Measurements from ENCODE around the gene TRIM68. TPM values are rescaled to one million over a fixed set of nuclear protein-coding genes. Genes with fewer than 3 reads are reported as not detected.

TRIM68 gene
- total RNA-seq, 2 donors from 2014 or later, result 17.6 to 18.6 TPM

Other genes with a start within 250 kb of the TRIM68 start
- gene OR52B4, start 239.8 kb downstream of the TRIM68 start, total RNA-seq, result not detected
- 10 to 100 TPM; 25.2 to 26.3 TPM for gene TRIM21, start 214.5 kb downstream of the TRIM68 start, total RNA-seq
- not detected for gene OR52K2, start 158.9 kb downstream of the TRIM68 start, total RNA-seq
- gene OR52K1, start 125.6 kb downstream of the TRIM68 start, total RNA-seq, result not detected
- gene OR52M1, start 63.0 kb downstream of the TRIM68 start, total RNA-seq, result not detected
- not detected for gene OR52I2, start 26.5 kb downstream of the TRIM68 start, total RNA-seq
- not detected for gene OR52I1, start 14.2 kb downstream of the TRIM68 start, total RNA-seq
- gene OR51D1, start 29.2 kb upstream of the TRIM68 start, total RNA-seq, result not detected
- 1 to 10 TPM in 1 of 2 donors, under 1 TPM in 1; 0.64 to 1.3 TPM for gene OR51E1, start 35.8 kb upstream of the TRIM68 start, total RNA-seq
- gene OR51E2, start 89.6 kb upstream of the TRIM68 start, total RNA-seq, result under 1 TPM; 0.18 to 0.84 TPM
- gene MMP26, start 96.6 kb upstream of the TRIM68 start, total RNA-seq, result not detected
- not detected for gene OR51F1, start 161.7 kb upstream of the TRIM68 start, total RNA-seq
- gene OR52R1, start 196.1 kb upstream of the TRIM68 start, total RNA-seq, result not detected
- gene OR51F2, start 213.1 kb upstream of the TRIM68 start, total RNA-seq, result not detected
- not detected for gene OR51S1, start 241.0 kb upstream of the TRIM68 start, total RNA-seq